Activated T-helper 2 cell treated with anti-CD3 and anti-CD28 coated beads, Interferon-gamma antibody, Interleukin-2, Interleukin-4, amounts not matched to agents 10 μg/mL and 5 μg/mL and 100 μg/mL, durations not matched to agents 14 hours and 24 hours and 36 hours (primary cell): ENCODE measurements around the gene ZSCAN16. TPM values are rescaled to one million over a fixed set of nuclear protein-coding genes. Genes with fewer than 3 reads are reported as not detected.

Experiments used
- DNase-seq: peaks from one replicate; pipeline ENCODE4 v3.0.0; 2021; ENCODE audit warnings: low spot score
- H3K27ac Mint-ChIP-seq: one replicate; pipeline ENCODE4 v1.8.0; 2021; ENCODE audit warnings: mixed read lengths
- H3K27me3 Mint-ChIP-seq: one replicate; pipeline ENCODE4 v1.8.0; 2021; ENCODE audit warnings: low read depth, mixed read lengths
- H3K36me3 Mint-ChIP-seq: one replicate; pipeline ENCODE4 v1.8.0; 2021; ENCODE audit warnings: low read depth, mixed read lengths
- H3K4me1 Mint-ChIP-seq: one replicate; pipeline ENCODE4 v1.8.0; 2021; ENCODE audit warnings: low read depth, mixed read lengths
- H3K4me3 Mint-ChIP-seq: one replicate; pipeline ENCODE4 v1.8.0; 2021; ENCODE audit warnings: low read depth, mild to moderate bottlenecking, moderate library complexity, mixed read lengths
- H3K9me3 Mint-ChIP-seq: one replicate; pipeline ENCODE4 v1.8.0; 2021; ENCODE audit warnings: mixed read lengths
- intact Hi-C: fragments of 100-400 bp; cut with micrococcal nuclease; formaldehyde crosslinking; loops from one replicate; pipeline ENCODE4 v1.15.1; 2023
- total RNA-seq: library from RNA; stranded (reverse); gene quantifications from 2 replicates; pipeline ENCODE4 v1.2.3, GENCODE V29; 2022

The ZSCAN16 gene
- total RNA-seq, 1 donor from 2014 or later, result 4.0 TPM

- Mint-ChIP-seq H3K4me1 (peaks cover 59% of the 10 kb centered on the region), H3K4me3 (peak overlapping the region; percentile 98), H3K9me3 (no peaks in the 10 kb centered on the region), H3K36me3 (peaks cover 24% of the 10 kb centered on the region), H3K27ac (peak overlapping the region; percentile 98), H3K27me3 (no peaks in the 10 kb centered on the region)
- intact Hi-C loops, result loop anchor here (1.0 to 5.0 kb wide), 8 partner anchors 13 to 262 kb away; partner anchors contain the start of genes ZKSCAN4, ZSCAN12, ZSCAN16 and ZSCAN26
- peak; percentile 68 for DNase-seq
These were observed 12.4 kb downstream of the ZSCAN16 start for GRCh38 chr6:28136585-28137504.

GRCh38 chr6:28137505-28137981 lies 13.1 kb downstream of the ZSCAN16 start:
- Mint-ChIP-seq H3K4me1 (peaks cover 59% of the 10 kb centered on the region), H3K36me3 (peaks cover 25% of the 10 kb centered on the region), H3K27me3 (no peaks in the 10 kb centered on the region), H3K9me3 (no peaks in the 10 kb centered on the region), H3K27ac (peak overlapping the region; percentile 98), H3K4me3 (peak overlapping the region; percentile 98)
- intact Hi-C loops, result loop anchor here (1.0 to 5.0 kb wide), 8 partner anchors 13 to 262 kb away; partner anchors contain the start of genes ZKSCAN4, ZSCAN12, ZSCAN16 and ZSCAN26
- DNase-seq, result no peak

- no peak for DNase-seq
- H3K27me3 Mint-ChIP-seq, result no peaks in the 10 kb centered on the region
- H3K36me3 Mint-ChIP-seq, result peaks cover 23% of the 10 kb centered on the region
- no peaks in the 10 kb centered on the region for H3K9me3 Mint-ChIP-seq
- peaks cover 53% of the 10 kb centered on the region for H3K4me1 Mint-ChIP-seq
- intact Hi-C loops, result loop anchor here (5.0 kb wide), 4 partner anchors 72 to 248 kb away; partner anchors contain the start of genes ZSCAN26 and ZSCAN31
- H3K4me3 Mint-ChIP-seq, result peak overlapping the region; percentile 76
- peak overlapping the region; percentile 74 for H3K27ac Mint-ChIP-seq
These were observed 15.6 kb downstream of the ZSCAN16 start for GRCh38 chr6:28139860-28140543.

GRCh38 chr6:28140616-28141015 lies 16.2 kb downstream of the ZSCAN16 start:
- peak overlapping the region; percentile 76 for H3K4me3 Mint-ChIP-seq
- peak overlapping the region; percentile 74 for H3K27ac Mint-ChIP-seq
- no peaks in the 10 kb centered on the region for H3K9me3 Mint-ChIP-seq
- H3K36me3 Mint-ChIP-seq, result peaks cover 30% of the 10 kb centered on the region
- DNase-seq, result no peak
- intact Hi-C loops, result loop anchor here (1.0 to 5.0 kb wide), 2 partner anchors 72 to 259 kb away; partner anchors contain the start of gene ZSCAN12
- H3K27me3 Mint-ChIP-seq, result no peaks in the 10 kb centered on the region
- peaks cover 55% of the 10 kb centered on the region for H3K4me1 Mint-ChIP-seq

- Mint-ChIP-seq H3K27me3 (no peaks in the 10 kb centered on the region), H3K27ac (peak within 1 kb of the TSS; percentile 85), H3K4me1 (peaks cover 48% of the 10 kb centered on the region), H3K9me3 (no peaks in the 10 kb centered on the region), H3K4me3 (peak within 1 kb of the TSS; percentile 92), H3K36me3 (peaks cover 37% of the 10 kb centered on the region)
- peak; percentile 71 for DNase-seq
- intact Hi-C loops, result loop anchor here (1.0 to 5.0 kb wide), 2 partner anchors 71 to 258 kb away; partner anchors contain the start of gene ZSCAN12
These were observed 17.3 kb downstream of the ZSCAN16 start, which contains the start of gene ZKSCAN8 for GRCh38 chr6:28141500-28142329. Gene ZKSCAN8 (plus strand): TSS chr6:28141883. CDS start chr6:28148408, 6,525 bp downstream.

GRCh38 chr6:28142446-28142845 lies 18.0 kb downstream of the ZSCAN16 start:
- Mint-ChIP-seq H3K27ac (peak overlapping the region; percentile 85), H3K36me3 (peaks cover 38% of the 10 kb centered on the region), H3K4me3 (peak overlapping the region; percentile 92), H3K27me3 (no peaks in the 10 kb centered on the region), H3K9me3 (no peaks in the 10 kb centered on the region), H3K4me1 (peaks cover 48% of the 10 kb centered on the region)
- DNase-seq, result no peak
- intact Hi-C loops, result loop anchor here (5.0 kb wide), 1 partner anchor 70 kb away; no protein-coding TSS in a partner anchor

- Mint-ChIP-seq H3K36me3 (peaks cover 62% of the 10 kb centered on the region), H3K4me1 (peaks cover 34% of the 10 kb centered on the region), H3K4me3 (no peak overlapping the region), H3K27me3 (no peaks in the 10 kb centered on the region), H3K27ac (no peak overlapping the region), H3K9me3 (no peaks in the 10 kb centered on the region)
- DNase-seq, result no peak
- intact Hi-C loops, result no loop called here
These were observed 20.8 kb downstream of the ZSCAN16 start for GRCh38 chr6:28145231-28145630.

GRCh38 chr6:28152531-28152930 lies 28.1 kb downstream of the ZSCAN16 start:
- Mint-ChIP-seq H3K4me1 (peaks cover 5% of the 10 kb centered on the region), H3K4me3 (no peak overlapping the region), H3K9me3 (peaks cover 39% of the 10 kb centered on the region), H3K36me3 (peaks cover 95% of the 10 kb centered on the region), H3K27me3 (no peaks in the 10 kb centered on the region), H3K27ac (no peak overlapping the region)
- intact Hi-C loops, result no loop called here
- no peak for DNase-seq

GRCh38 chr6:28153546-28153945 lies 29.1 kb downstream of the ZSCAN16 start:
- Mint-ChIP-seq H3K4me1 (peaks cover 1% of the 10 kb centered on the region), H3K27ac (no peak overlapping the region), H3K9me3 (peaks cover 40% of the 10 kb centered on the region), H3K36me3 (peaks cover 95% of the 10 kb centered on the region), H3K4me3 (no peak overlapping the region), H3K27me3 (no peaks in the 10 kb centered on the region)
- no peak for DNase-seq
- intact Hi-C loops, result no loop called here

- H3K4me1 Mint-ChIP-seq, result no peaks in the 10 kb centered on the region
- H3K4me3 Mint-ChIP-seq, result no peak overlapping the region
- H3K9me3 Mint-ChIP-seq, result peaks cover 47% of the 10 kb centered on the region
- no peaks in the 10 kb centered on the region for H3K27me3 Mint-ChIP-seq
- no peak overlapping the region for H3K27ac Mint-ChIP-seq
- H3K36me3 Mint-ChIP-seq, result peaks cover 95% of the 10 kb centered on the region
- no peak for DNase-seq
- intact Hi-C loops, result no loop called here
These were observed 29.9 kb downstream of the ZSCAN16 start for GRCh38 chr6:28154357-28154756.

- no peak overlapping the region for H3K4me3 Mint-ChIP-seq
- H3K4me1 Mint-ChIP-seq, result peaks cover 11% of the 10 kb centered on the region
- H3K27me3 Mint-ChIP-seq, result no peaks in the 10 kb centered on the region
- H3K9me3 Mint-ChIP-seq, result peaks cover 45% of the 10 kb centered on the region
- intact Hi-C loops, result no loop called here
- peaks cover 82% of the 10 kb centered on the region for H3K36me3 Mint-ChIP-seq
- no peak for DNase-seq
- H3K27ac Mint-ChIP-seq, result no peak overlapping the region
These were observed 33.9 kb downstream of the ZSCAN16 start for GRCh38 chr6:28158318-28158717.
